A673 (cell line): ENCODE results near the gene SLC22A13.
"Not testable (repeated sequence)": the region's sequence is repeated elsewhere in the genome, so short reads cannot be mapped to it uniquely, and the experiment has no call there.

Experiments used
- CTCF ChIP-seq: fragments of 300-800, 200-600 bp; sonication (generic); conservative IDR thresholded peaks from 2 replicates; pipeline ENCODE4 v1.5.1; 2017; ENCODE audit warnings: low read depth, mild to moderate bottlenecking, antibody characterized with exemption, low read length, moderate library complexity, mixed read lengths
- EZH2 ChIP-seq: fragments of 200-600 bp; sonication (generic); IDR thresholded peaks from 2 replicates; pipeline ENCODE4 v1.6.1; 2017; ENCODE audit warnings: borderline replicate concordance, low read depth, mild to moderate bottlenecking, mixed read lengths, antibody characterized with exemption, low read length; ENCODE audit not compliant: poor library complexity, severe bottlenecking

GRCh38 chr3:38320638-38321037 is 55.0 kb downstream of the SLC22A13 start:
- TF ChIP-seq CTCF, EZH2: not testable (repeated sequence)
